H54 (cell line): Measurements from ENCODE around the gene NFATC1.

Source experiments
- DNase-seq: peaks from one replicate; pipeline ENCODE4 v3.0.0; 2011; ENCODE audit warnings: low spot score, mixed read lengths; ENCODE audit not compliant: insufficient read length
- FAIRE-seq: peaks from 3 replicates; lab custom pipeline; 2011; peaks lifted over from hg19 to GRCh38; lab: Jason Lieb, UNC
- POLR2A ChIP-seq: IDR thresholded peaks from 2 replicates; pipeline ENCODE4 v1.6.1; 2011; ENCODE audit warnings: low read depth, mild to moderate bottlenecking, low read length

Gene NFATC1

DNA sequence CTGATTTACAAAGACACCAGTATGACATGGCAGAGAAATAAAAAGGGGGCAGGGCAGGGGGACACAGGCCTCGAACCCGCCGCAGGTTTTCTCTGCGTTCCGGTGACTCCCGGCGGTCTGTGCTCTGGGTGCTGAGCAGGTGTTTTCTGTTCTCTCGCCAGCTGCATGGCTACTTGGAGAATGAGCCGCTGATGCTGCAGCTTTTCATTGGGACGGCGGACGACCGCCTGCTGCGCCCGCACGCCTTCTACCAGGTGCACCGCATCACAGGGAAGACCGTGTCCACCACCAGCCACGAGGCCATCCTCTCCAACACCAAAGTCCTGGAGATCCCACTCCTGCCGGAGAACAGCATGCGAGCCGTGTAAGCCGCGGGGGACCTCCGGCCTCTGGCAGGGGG, 52.9 kb downstream of the NFATC1 start:
- FAIRE-seq (no peak), DNase-seq (no peak)
- no peak for TF ChIP-seq POLR2A

DNA sequence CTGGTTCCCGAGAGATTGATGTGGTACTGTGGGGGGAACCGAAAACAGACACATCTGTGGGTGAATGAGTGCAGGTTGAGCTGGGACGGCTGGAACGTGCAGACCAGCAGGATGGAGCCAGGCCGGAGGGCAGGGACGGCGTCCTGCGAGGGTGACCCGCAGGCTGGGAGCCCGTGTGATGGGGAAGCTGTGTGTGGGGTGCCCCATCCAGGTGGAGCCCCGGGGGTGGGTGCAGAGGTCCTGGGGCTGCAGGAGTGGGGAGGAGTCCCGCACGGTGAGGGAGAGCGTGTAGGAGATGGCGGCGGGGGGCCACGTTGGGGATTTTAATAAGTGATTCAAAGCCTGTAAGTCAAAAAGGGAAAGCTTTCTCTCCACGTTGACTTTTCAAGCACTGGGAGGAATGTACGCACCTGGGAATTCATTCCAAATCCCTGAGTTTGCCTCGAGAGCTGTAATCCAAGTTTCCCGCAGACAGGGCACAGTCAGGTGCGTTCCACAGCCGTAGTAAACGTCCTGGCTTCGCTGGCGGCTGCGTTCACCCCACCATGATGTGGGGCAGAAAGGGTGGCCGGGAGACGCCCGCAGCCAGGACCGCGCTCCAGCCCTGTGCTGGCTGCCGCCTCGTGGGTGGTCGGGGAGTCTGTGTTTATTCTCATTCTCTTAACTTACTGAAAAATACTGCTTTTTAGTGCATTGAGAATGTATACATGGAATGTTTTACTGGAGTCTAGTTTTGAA, 54.0 kb downstream of the NFATC1 start:
- no peak for TF ChIP-seq POLR2A
- FAIRE-seq (no peak), DNase-seq (no peak)

DNA sequence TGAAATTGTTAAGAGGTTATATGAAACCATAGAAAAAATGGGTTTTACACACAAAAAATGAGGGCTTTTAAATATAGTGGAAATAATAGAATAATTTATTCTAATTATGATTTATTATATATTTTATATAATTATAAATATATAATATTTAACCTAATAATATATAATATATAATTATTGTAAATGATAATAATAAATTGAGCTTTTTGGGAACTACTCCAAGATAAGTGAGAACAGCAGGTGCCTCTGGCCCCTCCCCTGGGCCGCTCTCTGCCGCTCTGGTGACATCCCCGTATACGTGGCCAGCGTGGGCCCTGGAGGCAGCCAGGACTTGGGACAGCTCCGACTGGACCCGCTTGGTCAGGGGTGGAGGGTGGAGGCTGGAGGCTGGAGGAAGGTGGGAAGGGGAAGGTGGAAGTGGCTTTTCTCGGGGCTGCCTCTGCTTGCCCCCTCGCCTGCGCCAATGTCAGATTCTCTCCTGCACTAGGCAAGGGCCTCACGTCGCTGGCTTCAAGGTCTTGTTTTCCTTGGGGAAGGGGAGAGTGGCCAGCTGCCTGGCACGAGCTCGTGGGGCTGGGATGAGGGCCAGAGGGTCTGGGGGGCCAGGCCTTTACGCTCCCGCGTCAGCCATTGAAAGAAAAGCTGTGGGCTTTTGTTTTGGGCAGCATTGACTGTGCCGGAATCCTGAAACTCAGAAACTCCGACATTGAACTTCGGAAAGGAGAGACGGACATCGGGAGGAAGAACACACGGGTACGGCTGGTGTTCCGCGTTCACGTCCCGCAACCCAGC, 54.8 kb downstream of the NFATC1 start:
- TF ChIP-seq POLR2A: no peak
- DNase-seq (no peak), FAIRE-seq (no peak)

DNA sequence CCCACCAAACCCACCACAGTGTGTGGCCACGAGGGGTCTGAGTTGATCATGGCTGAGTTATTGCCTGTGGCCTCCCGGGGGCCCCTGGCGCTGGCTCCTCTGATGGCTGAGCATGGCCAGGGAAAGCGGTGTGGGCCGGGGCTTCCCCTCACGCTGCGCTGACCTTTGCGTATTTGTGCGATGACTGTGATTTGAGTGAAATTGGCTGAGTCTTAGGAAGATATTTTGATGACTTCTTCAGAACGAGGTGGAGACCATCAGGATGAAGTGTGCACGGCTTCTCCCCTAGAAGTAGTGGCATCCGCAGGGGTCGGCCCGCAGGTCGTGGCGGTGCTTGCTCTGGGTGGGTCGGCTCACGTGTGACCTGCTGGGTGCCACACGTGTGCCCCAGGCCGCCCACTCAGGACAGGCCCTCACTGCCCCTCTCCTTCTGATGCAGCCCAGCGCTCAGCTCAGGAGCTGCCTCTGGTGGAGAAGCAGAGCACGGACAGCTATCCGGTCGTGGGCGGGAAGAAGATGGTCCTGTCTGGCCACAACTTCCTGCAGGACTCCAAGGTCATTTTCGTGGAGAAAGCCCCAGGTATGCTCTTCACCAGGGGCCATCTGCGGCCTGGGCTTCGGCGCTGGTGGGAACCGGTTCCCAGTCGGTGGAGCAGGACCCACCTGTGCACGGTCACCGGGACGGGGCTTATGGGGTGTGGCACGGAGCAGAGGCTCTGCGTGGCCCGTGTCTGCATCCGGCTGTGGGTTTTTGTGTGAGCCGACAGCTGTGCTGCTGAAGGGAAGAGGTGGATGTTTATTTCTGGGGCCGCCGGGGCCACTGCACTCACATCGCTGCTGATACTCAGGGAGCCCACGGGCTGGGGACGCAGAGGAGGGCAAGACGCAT, 55.8 kb downstream of the NFATC1 start:
- FAIRE-seq (no peak), DNase-seq (no peak)
- TF ChIP-seq POLR2A: no peak

DNA sequence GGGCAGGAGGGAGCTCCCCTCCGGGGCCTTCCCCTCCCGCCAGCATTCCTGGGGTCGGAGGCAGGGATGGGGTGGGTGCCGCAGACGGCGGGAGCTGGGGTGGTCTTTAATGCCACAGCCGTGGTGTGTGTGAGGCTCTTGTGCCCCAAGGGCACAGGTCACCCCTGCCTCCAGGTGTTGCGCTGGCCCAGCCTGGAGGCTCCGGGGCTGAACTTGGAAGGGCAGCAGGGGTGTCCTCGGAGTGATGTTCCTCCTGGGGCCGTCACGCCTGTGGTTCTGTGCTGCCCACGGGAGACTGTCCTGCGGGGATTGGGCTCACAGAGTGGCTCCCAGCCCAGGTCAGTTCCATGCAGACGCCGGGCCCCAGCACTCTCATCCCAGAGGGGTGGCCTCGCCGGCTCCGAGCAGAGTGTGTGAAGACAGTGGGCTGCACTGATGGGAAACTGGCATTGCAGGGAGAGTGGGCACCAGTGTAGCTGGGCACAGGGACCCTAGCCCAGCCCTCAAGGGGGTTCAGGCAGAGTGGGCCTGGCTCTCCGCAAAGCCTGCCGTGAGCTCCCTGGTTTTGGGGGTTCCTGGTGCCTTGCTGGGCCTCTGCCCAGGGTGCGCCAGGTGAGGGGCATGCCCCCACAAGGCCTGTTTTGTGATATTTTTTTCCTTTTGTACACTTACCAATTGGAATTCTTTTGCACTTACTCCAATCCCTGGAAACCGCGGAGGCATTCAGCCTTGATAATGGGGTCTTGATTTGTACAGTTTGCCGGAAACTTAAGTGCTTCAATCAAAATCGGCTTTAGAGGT, 56.7 kb downstream of the NFATC1 start:
- TF ChIP-seq POLR2A: no peak
- no peak for DNase-seq
- FAIRE-seq: no peak

DNA sequence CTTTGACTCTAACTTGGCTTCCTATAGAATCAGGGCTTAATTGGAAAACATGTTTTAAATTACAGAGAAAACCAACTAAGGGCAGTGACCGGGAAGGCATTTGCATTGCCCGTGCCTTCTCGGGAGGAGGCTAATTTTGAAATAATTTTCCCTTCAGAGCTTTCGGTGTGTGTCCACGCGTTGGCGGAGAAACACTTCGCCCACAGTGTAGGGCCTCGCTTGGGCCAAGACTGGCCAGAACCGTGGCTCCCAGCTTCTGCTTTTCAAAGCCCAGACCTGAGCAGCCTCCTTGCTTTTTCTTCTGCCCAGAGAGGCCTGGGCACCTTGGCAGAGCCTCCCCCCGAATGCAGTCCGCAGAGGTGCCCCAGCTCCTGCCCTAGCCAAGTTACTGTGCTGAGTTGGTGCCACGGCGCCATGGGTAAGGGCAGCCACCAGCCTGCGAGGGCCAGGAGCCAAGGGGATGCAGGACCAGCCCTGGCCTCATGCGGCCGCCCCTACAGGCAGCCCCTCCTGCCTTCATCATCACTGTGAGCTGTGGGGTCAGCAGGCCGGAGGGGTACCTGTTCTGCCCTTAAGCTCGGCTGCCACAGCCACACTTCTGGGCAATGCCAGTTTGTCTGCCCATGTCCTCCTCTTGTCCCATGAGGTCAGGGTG, 57.4 kb downstream of the NFATC1 start:
- no peak for DNase-seq
- no peak for TF ChIP-seq POLR2A
- no peak for FAIRE-seq

DNA sequence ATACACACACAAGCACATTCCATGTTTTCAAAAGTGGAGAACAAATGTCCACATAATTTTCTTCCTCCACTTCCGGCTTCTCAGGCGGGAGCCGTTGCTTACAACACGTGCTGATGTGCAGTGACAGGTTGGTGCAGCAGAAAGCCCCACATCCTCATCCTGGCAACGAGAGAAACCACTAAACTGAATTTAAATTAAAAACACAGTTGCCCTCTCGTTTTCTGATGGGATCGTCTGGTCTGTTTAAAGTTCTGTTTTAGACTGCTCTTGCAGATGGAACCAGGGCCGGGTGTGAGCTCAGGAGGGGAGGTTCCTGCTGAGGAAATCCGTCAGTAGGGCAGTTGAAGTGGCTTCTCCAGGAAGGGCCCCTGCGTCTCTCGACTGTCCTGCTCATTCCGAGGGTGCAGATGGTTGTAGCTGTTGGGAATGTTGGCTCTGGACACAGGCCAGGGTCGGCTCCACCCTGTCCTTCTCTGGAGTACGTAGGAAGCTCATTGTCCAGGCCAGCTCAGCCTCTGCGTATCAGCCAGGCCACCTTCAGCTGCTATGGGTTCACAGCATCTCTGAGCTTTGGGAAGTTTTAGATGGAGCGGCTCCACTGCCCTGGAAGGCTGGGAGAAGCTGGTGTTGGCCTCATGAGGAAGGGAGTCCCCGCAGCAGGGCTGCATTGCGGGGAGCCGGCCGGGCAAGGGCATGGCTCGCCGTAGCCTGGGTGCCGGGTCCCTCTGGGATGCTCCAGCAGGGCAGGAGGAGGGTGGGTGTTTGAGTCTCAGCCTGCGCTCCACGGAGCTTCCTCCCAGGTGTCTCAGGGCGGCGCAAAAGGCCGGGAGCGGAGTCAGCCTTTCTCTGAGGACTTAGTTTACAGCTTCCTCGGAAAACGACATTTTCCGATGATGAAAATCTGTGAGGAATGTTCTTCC, 58.3 kb downstream of the NFATC1 start:
- DNase-seq (no peak), FAIRE-seq (no peak)
- TF ChIP-seq POLR2A: no peak

DNA sequence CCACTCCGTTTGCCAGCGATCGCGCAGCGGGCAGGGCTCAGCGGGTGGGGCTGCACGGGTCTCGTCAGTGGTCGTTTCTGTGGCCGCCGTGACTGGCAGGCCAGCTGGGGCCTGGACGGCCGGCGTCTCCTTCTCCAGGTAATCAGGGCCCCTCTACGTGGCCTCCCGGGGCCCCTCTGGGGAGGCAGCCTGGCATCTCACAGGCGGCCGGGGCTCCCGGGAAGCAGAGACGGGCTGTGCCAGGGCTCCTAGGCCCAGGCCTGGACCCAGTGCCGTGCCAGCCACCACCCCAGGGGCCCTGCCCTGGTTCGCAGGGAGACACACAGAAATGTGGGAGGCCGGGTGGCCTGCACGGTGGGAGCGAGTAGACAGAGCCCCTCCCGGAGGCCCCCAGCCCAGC, 59.5 kb downstream of the NFATC1 start:
- FAIRE-seq: no peak
- TF ChIP-seq POLR2A: no peak
- no peak for DNase-seq

DNA sequence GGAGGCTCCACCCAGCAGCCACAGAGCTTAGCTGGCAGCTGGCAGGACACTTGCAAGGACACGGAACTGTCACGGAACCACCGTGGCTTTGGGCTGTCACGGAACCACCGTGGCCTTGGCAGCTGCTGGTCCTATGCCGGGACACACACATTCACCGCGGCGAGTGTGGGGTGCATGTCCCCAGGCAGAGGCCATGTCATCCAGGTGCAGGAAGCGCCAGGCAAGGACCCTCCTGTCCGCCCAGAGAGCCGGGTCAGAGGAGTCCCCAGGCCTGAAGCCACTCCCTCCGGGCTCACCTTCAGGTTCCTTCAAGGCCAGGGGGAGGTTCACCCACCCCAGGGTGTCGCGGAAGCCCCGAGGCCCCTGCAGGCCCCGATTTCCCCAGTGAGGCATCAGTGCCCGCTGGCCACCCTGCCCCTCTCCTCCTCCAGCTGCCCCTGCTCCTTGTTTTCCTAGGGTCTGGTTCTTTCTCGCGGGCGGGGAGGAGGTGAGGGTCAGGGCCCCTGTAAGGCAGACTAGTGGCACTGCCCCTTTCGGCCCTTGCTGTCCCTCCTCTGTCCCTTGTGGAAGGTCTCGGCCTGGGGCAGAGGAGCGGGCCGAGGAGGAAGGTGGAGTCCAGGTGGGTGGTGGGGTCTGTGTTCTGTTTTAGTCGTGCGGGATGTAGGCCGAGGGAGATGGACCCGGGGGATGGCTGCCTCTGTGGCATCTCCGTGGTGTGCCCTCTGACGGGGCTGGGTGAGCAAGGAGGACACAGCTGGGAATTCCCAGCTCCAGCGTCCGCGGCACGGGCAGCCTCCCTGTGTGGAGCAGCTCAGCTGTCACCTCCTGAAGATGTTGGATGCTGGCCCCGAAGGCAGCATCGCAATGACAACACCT, 60.6 kb downstream of the NFATC1 start:
- DNase-seq: no peak
- TF ChIP-seq POLR2A: no peak
- FAIRE-seq: no peak

DNA sequence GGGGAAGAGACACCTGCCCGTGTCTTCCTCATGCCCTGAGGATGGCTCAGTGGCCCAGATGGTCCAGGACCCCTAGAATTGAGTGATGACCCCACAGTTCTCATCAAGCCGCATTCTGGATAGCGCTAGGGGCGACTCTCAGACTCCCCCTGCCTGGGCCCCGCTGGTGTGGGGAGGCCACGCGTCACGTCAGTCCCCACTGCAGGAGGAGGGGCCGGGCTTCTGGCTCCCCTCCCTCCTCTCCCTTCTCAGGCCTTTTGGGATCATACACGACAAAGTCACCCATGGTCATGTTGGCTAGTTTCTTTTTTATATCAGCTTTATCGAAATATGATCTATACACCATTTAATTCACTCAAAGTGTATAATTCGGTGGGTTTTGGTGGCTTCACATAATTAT, 61.5 kb downstream of the NFATC1 start:
- no peak for FAIRE-seq
- DNase-seq: no peak
- no peak for TF ChIP-seq POLR2A

DNA sequence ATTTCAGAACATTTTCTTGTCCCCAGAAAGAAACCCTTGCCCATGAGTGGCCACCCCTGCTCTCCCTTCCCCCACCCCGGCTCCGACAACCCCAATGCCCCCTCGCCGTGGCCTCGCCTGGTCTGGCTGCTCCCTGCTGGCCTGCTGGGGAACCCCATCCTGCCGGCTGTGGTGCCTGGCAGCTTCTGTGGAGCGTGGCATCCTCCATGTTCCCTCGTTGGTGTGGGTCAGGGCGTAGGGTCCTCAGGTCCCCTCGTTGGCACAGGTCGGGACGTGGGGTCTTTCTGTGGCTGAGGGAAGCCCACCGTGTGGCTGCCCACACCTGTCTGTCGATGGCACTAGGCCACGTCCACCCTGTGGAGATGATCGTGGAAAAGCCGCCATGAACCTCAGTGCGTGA, 61.9 kb downstream of the NFATC1 start:
- DNase-seq (no peak), FAIRE-seq (no peak)
- TF ChIP-seq POLR2A: no peak
